Measurements from ENCODE around the gene BRD4. TPM values are rescaled to one million over a fixed set of nuclear protein-coding genes. Genes with fewer than 3 reads are reported as not detected.
A peak's percentile ranks its signal among the peaks of the same experiment; 100 is the strongest.

BRD4 gene
- total RNA-seq, 1 experiment from 2014 or later = 189 TPM

- H3K36me3 Mint-ChIP-seq (ENCODE audit: insufficient read depth, unreplicated experiment) = no peaks in the 10 kb centered on the region
- H3K4me1 Mint-ChIP-seq (ENCODE audit: insufficient read depth, unreplicated experiment) = peaks cover 18% of the 10 kb centered on the region
- no peak for TF ChIP-seq CTCF (IDR thresholded peaks at IDR 0.05; ENCODE audit: unreplicated experiment)
- H3K9me3 Mint-ChIP-seq (ENCODE audit: unreplicated experiment) = no peaks in the 10 kb centered on the region
- no peak overlapping the region for H3K27ac Mint-ChIP-seq (ENCODE audit: low read depth, unreplicated experiment)
- peaks cover 23% of the 10 kb centered on the region for H3K27me3 Mint-ChIP-seq (ENCODE audit: insufficient read depth, unreplicated experiment)
- no peak for DNase-seq (ENCODE audit: unreplicated experiment)
- POLR2A ChIA-PET = interaction anchor here (0.5 to 1.2 kb wide), 4 partner anchors 52 to 283 kb away, joined by 3 to 7 read pairs (median 4); partner anchors contain the start of gene AKAP8
- CTCF ChIA-PET = interaction anchor here (0.6 to 0.8 kb wide), 3 partner anchors 23 to 107 kb away, joined by 3 to 4 read pairs (median 3); no protein-coding TSS in a partner anchor
- BruUV-seq (replicated peaks) = no TSS peak
- peak overlapping the region; percentile 59 for H3K4me3 Mint-ChIP-seq (ENCODE audit: unreplicated experiment)
- intact Hi-C loops (cut with micrococcal nuclease) = no loop called here
These were observed 132.4 kb downstream of the BRD4 start for GRCh38 chr19:15199661-15200552.

GRCh38 chr19:15198951-15199660 is 133.2 kb downstream of the BRD4 start:
- H3K36me3 Mint-ChIP-seq (ENCODE audit: insufficient read depth, unreplicated experiment) = no peaks in the 10 kb centered on the region
- intact Hi-C loops (cut with micrococcal nuclease) = no loop called here
- no TSS peak for BruUV-seq (replicated peaks)
- no peak for DNase-seq (ENCODE audit: unreplicated experiment)
- peak overlapping the region; percentile 59 for H3K4me3 Mint-ChIP-seq (ENCODE audit: unreplicated experiment)
- H3K27me3 Mint-ChIP-seq (ENCODE audit: insufficient read depth, unreplicated experiment) = peaks cover 23% of the 10 kb centered on the region
- ChIA-PET POLR2A (interaction anchor here (0.5 to 1.2 kb wide), 5 partner anchors 50 to 986 kb away, joined by 3 to 7 read pairs (median 4); partner anchors contain the start of genes AKAP8 and FAM32A), CTCF (interaction anchor here (0.6 to 0.9 kb wide), 4 partner anchors 17 to 106 kb away, joined by 3 to 6 read pairs (median 4); no protein-coding TSS in a partner anchor)
- no peak for TF ChIP-seq CTCF (IDR thresholded peaks at IDR 0.05; ENCODE audit: unreplicated experiment)
- H3K4me1 Mint-ChIP-seq (ENCODE audit: insufficient read depth, unreplicated experiment) = peaks cover 18% of the 10 kb centered on the region
- no peaks in the 10 kb centered on the region for H3K9me3 Mint-ChIP-seq (ENCODE audit: unreplicated experiment)
- no peak overlapping the region for H3K27ac Mint-ChIP-seq (ENCODE audit: low read depth, unreplicated experiment)

- no peak for TF ChIP-seq CTCF (IDR thresholded peaks at IDR 0.05; ENCODE audit: unreplicated experiment)
- Mint-ChIP-seq H3K4me3 (ENCODE audit: unreplicated experiment) (no peak overlapping the region), H3K4me1 (ENCODE audit: insufficient read depth, unreplicated experiment) (peaks cover 18% of the 10 kb centered on the region), H3K27me3 (ENCODE audit: insufficient read depth, unreplicated experiment) (peaks cover 23% of the 10 kb centered on the region), H3K36me3 (ENCODE audit: insufficient read depth, unreplicated experiment) (no peaks in the 10 kb centered on the region), H3K27ac (ENCODE audit: low read depth, unreplicated experiment) (no peak overlapping the region), H3K9me3 (ENCODE audit: unreplicated experiment) (no peaks in the 10 kb centered on the region)
- POLR2A ChIA-PET = interaction anchor here (1.2 kb wide), 1 partner anchor 52 kb away, joined by 4 read pairs; no protein-coding TSS in a partner anchor
- CTCF ChIA-PET = interaction anchor here (0.6 to 0.9 kb wide), 2 partner anchors 16 to 1459 kb away, joined by 3 to 5 read pairs; no protein-coding TSS in a partner anchor
- DNase-seq (ENCODE audit: unreplicated experiment) = no peak
- BruUV-seq (replicated peaks) = no TSS peak
- intact Hi-C loops (cut with micrococcal nuclease) = no loop called here
These were observed 134.4 kb downstream of the BRD4 start for GRCh38 chr19:15197942-15198341.
